ENCODE results near the gene KRTAP4-12. TPM values are rescaled to one million over a fixed set of nuclear protein-coding genes. Genes with fewer than 3 reads are reported as not detected.
"Not testable (repeated sequence)": the region's sequence is repeated elsewhere in the genome, so short reads cannot be mapped to it uniquely, and the experiment has no call there.

Gene KRTAP4-12
- polyA plus RNA-seq (2013), result not detected

- CTCF ChIA-PET, result interaction anchor here (1.1 kb wide), 1 partner anchor 10 kb away, joined by 3 read pairs; no protein-coding TSS in a partner anchor
- POLR2A ChIA-PET, result not testable (repeated sequence)
Measured at GRCh38 chr17:41123991-41124371, at the start of gene KRTAP4-12. Gene KRTAP4-12, minus strand, starts transcription at chr17:41124182. Its CDS starts 60 bp downstream, at chr17:41124122.

GRCh38 chr17:41171886-41172285 is 47.9 kb upstream of the KRTAP4-12 start:
- no peak for DNase-seq
- Histone ChIP-seq H3K9me3 (ENCODE audit: control extremely low read depth in 1 of 5, control insufficient read depth in 4 of 5, insufficient read depth in 2 of 5, low read depth in 1 of 5, low read length in 4 of 5) (no peaks in the 10 kb centered on the region), H3K27ac (ENCODE audit: insufficient read depth in 1 of 2, low read depth in 1 of 2, low read length in 2 of 2, poor library complexity in 1 of 2, severe bottlenecking in 2 of 2) (no peak overlapping the region), H3K36me3 (ENCODE audit: control insufficient read depth in 4 of 4, insufficient read depth in 4 of 4, low read length in 3 of 4) (no peaks in the 10 kb centered on the region), H3K27me3 (replicated peaks in 2 of 5; ENCODE audit: control insufficient read depth in 4 of 5, insufficient read depth in 5 of 5, low read length in 4 of 5) (no peaks in the 10 kb centered on the region), H3K4me3 (ENCODE audit: control insufficient read depth in 1 of 7, extremely low read depth in 1 of 7, insufficient read depth in 4 of 7, low read depth in 2 of 7, low read length in 6 of 7) (no peak overlapping the region), H3K4me1 (ENCODE audit: control extremely low read depth in 1 of 4, control insufficient read depth in 4 of 4, insufficient read depth in 4 of 4, low read length in 3 of 4) (peaks cover 0 to 3% (median 0%) of the 10 kb centered on the region in 4 experiments)
- no CpG with 5 or more reads among the region's 2 CpGs for WGBS (ENCODE audit: insufficient coverage)
- POLR2A ChIA-PET, result no interaction called here
- CTCF ChIA-PET, result no interaction called here

More at GRCh38 chr17:41123991-41124371, at the start of gene KRTAP4-12:
- H3K36me3 ChIP-seq (ENCODE audit: control insufficient read depth in 4 of 4, insufficient read depth in 4 of 4, low read length in 3 of 4); H3K27me3 ChIP-seq (replicated peaks in 2 of 5; ENCODE audit: control insufficient read depth in 4 of 5, insufficient read depth in 5 of 5, low read length in 4 of 5); H3K4me3 ChIP-seq (ENCODE audit: control insufficient read depth in 1 of 7, extremely low read depth in 1 of 7, insufficient read depth in 4 of 7, low read depth in 2 of 7, low read length in 6 of 7); H3K27ac ChIP-seq (ENCODE audit: insufficient read depth in 1 of 2, low read depth in 1 of 2, low read length in 2 of 2, poor library complexity in 1 of 2, severe bottlenecking in 2 of 2): not testable (repeated sequence)
- DNase-seq, result peak in 1 of 3 donors; percentile 26
- WGBS (ENCODE audit: insufficient coverage), result 100% methylated on average over 2 of the region's 3 CpGs
- Histone ChIP-seq H3K9me3 (ENCODE audit: control extremely low read depth in 1 of 5, control insufficient read depth in 4 of 5, insufficient read depth in 2 of 5, low read depth in 1 of 5, low read length in 4 of 5) (peaks cover 0 to 15% (median 0%) of the 10 kb centered on the region in 5 experiments), H3K4me1 (ENCODE audit: control extremely low read depth in 1 of 4, control insufficient read depth in 4 of 4, insufficient read depth in 4 of 4, low read length in 3 of 4) (peaks cover 0 to 27% (median 15%) of the 10 kb centered on the region in 4 experiments)

- Histone ChIP-seq H3K9me3 (ENCODE audit: control extremely low read depth in 1 of 5, control insufficient read depth in 4 of 5, insufficient read depth in 2 of 5, low read depth in 1 of 5, low read length in 4 of 5) (peaks cover 0 to 1% (median 0%) of the 10 kb centered on the region in 5 experiments), H3K4me3 (ENCODE audit: control insufficient read depth in 1 of 7, extremely low read depth in 1 of 7, insufficient read depth in 4 of 7, low read depth in 2 of 7, low read length in 6 of 7) (no peak within 1 kb of the TSS), H3K27ac (ENCODE audit: insufficient read depth in 1 of 2, low read depth in 1 of 2, low read length in 2 of 2, poor library complexity in 1 of 2, severe bottlenecking in 2 of 2) (no peak within 1 kb of the TSS), H3K36me3 (ENCODE audit: control insufficient read depth in 4 of 4, insufficient read depth in 4 of 4, low read length in 3 of 4) (no peaks in the 10 kb centered on the region), H3K27me3 (replicated peaks in 2 of 5; ENCODE audit: control insufficient read depth in 4 of 5, insufficient read depth in 5 of 5, low read length in 4 of 5) (no peaks in the 10 kb centered on the region), H3K4me1 (ENCODE audit: control extremely low read depth in 1 of 4, control insufficient read depth in 4 of 4, insufficient read depth in 4 of 4, low read length in 3 of 4) (no peaks in the 10 kb centered on the region)
- no CpG with 5 or more reads among the region's 1 CpG for WGBS (ENCODE audit: insufficient coverage)
- CTCF ChIA-PET, result no interaction called here
- POLR2A ChIA-PET, result no interaction called here
- no peak for DNase-seq
Measured at GRCh38 chr17:41168121-41168520, 44.1 kb upstream of the KRTAP4-12 start, which contains the start of gene KRTAP4-3. Gene KRTAP4-3, minus strand, starts transcription at chr17:41168221. Its CDS starts 49 bp downstream, at chr17:41168172.

- ChIA-PET POLR2A (no interaction called here), CTCF (no interaction called here)
- Histone ChIP-seq H3K4me1 (ENCODE audit: control extremely low read depth in 1 of 4, control insufficient read depth in 4 of 4, insufficient read depth in 4 of 4, low read length in 3 of 4) (no peaks in the 10 kb centered on the region), H3K36me3 (ENCODE audit: control insufficient read depth in 4 of 4, insufficient read depth in 4 of 4, low read length in 3 of 4) (no peaks in the 10 kb centered on the region), H3K27me3 (replicated peaks in 2 of 5; ENCODE audit: control insufficient read depth in 4 of 5, insufficient read depth in 5 of 5, low read length in 4 of 5) (no peaks in the 10 kb centered on the region), H3K27ac (ENCODE audit: insufficient read depth in 1 of 2, low read depth in 1 of 2, low read length in 2 of 2, poor library complexity in 1 of 2, severe bottlenecking in 2 of 2) (no peak overlapping the region), H3K4me3 (ENCODE audit: control insufficient read depth in 1 of 7, extremely low read depth in 1 of 7, insufficient read depth in 4 of 7, low read depth in 2 of 7, low read length in 6 of 7) (no peak overlapping the region), H3K9me3 (ENCODE audit: control extremely low read depth in 1 of 5, control insufficient read depth in 4 of 5, insufficient read depth in 2 of 5, low read depth in 1 of 5, low read length in 4 of 5) (peaks cover 0 to 1% (median 0%) of the 10 kb centered on the region in 5 experiments)
- 96% methylated on average over 7 of the region's 7 CpGs for WGBS (ENCODE audit: insufficient coverage)
- DNase-seq, result no peak
Measured at GRCh38 chr17:41167561-41167960, 43.6 kb upstream of the KRTAP4-12 start.

- POLR2A ChIA-PET, result no interaction called here
Measured at GRCh38 chr17:41163828-41164227, 39.8 kb upstream of the KRTAP4-12 start.

GRCh38 chr17:41160648-41161047 is 36.7 kb upstream of the KRTAP4-12 start, which contains the start of gene KRTAP4-4:
Gene KRTAP4-4, minus strand, starts transcription at chr17:41160748. Its CDS starts 57 bp downstream, at chr17:41160691.
- no peak for DNase-seq
- Histone ChIP-seq H3K4me3 (ENCODE audit: control insufficient read depth in 1 of 7, extremely low read depth in 1 of 7, insufficient read depth in 4 of 7, low read depth in 2 of 7, low read length in 6 of 7) (no peak within 1 kb of the TSS), H3K9me3 (ENCODE audit: control extremely low read depth in 1 of 5, control insufficient read depth in 4 of 5, insufficient read depth in 2 of 5, low read depth in 1 of 5, low read length in 4 of 5) (no peaks in the 10 kb centered on the region), H3K27me3 (replicated peaks in 2 of 5; ENCODE audit: control insufficient read depth in 4 of 5, insufficient read depth in 5 of 5, low read length in 4 of 5) (no peaks in the 10 kb centered on the region), H3K4me1 (ENCODE audit: control extremely low read depth in 1 of 4, control insufficient read depth in 4 of 4, insufficient read depth in 4 of 4, low read length in 3 of 4) (no peaks in the 10 kb centered on the region), H3K36me3 (ENCODE audit: control insufficient read depth in 4 of 4, insufficient read depth in 4 of 4, low read length in 3 of 4) (no peaks in the 10 kb centered on the region), H3K27ac (ENCODE audit: insufficient read depth in 1 of 2, low read depth in 1 of 2, low read length in 2 of 2, poor library complexity in 1 of 2, severe bottlenecking in 2 of 2) (no peak within 1 kb of the TSS)
- WGBS (ENCODE audit: insufficient coverage), result no CpG with 5 or more reads among the region's 1 CpG
- ChIA-PET POLR2A (no interaction called here), CTCF (interaction anchor here (2.2 kb wide), 1 partner anchor 9 kb away, joined by 5 read pairs; no protein-coding TSS in a partner anchor)

More at GRCh38 chr17:41163828-41164227, 39.8 kb upstream of the KRTAP4-12 start:
- DNase-seq, result no peak
- Histone ChIP-seq H3K4me1 (ENCODE audit: control extremely low read depth in 1 of 4, control insufficient read depth in 4 of 4, insufficient read depth in 4 of 4, low read length in 3 of 4) (no peaks in the 10 kb centered on the region), H3K9me3 (ENCODE audit: control extremely low read depth in 1 of 5, control insufficient read depth in 4 of 5, insufficient read depth in 2 of 5, low read depth in 1 of 5, low read length in 4 of 5) (peaks cover 0 to 1% (median 0%) of the 10 kb centered on the region in 5 experiments), H3K4me3 (ENCODE audit: control insufficient read depth in 1 of 7, extremely low read depth in 1 of 7, insufficient read depth in 4 of 7, low read depth in 2 of 7, low read length in 6 of 7) (no peak overlapping the region), H3K27ac (ENCODE audit: insufficient read depth in 1 of 2, low read depth in 1 of 2, low read length in 2 of 2, poor library complexity in 1 of 2, severe bottlenecking in 2 of 2) (no peak overlapping the region), H3K27me3 (replicated peaks in 2 of 5; ENCODE audit: control insufficient read depth in 4 of 5, insufficient read depth in 5 of 5, low read length in 4 of 5) (no peaks in the 10 kb centered on the region), H3K36me3 (ENCODE audit: control insufficient read depth in 4 of 4, insufficient read depth in 4 of 4, low read length in 3 of 4) (no peaks in the 10 kb centered on the region)
- WGBS (ENCODE audit: insufficient coverage), result 94% methylated on average over 3 of the region's 7 CpGs
- CTCF ChIA-PET, result no interaction called here

GRCh38 chr17:41160190-41160589 is 36.2 kb upstream of the KRTAP4-12 start:
- DNase-seq; H3K27me3 ChIP-seq (replicated peaks in 2 of 5; ENCODE audit: control insufficient read depth in 4 of 5, insufficient read depth in 5 of 5, low read length in 4 of 5); POLR2A ChIA-PET; H3K4me1 ChIP-seq (ENCODE audit: control extremely low read depth in 1 of 4, control insufficient read depth in 4 of 4, insufficient read depth in 4 of 4, low read length in 3 of 4); H3K4me3 ChIP-seq (ENCODE audit: control insufficient read depth in 1 of 7, extremely low read depth in 1 of 7, insufficient read depth in 4 of 7, low read depth in 2 of 7, low read length in 6 of 7); H3K9me3 ChIP-seq (ENCODE audit: control extremely low read depth in 1 of 5, control insufficient read depth in 4 of 5, insufficient read depth in 2 of 5, low read depth in 1 of 5, low read length in 4 of 5); H3K36me3 ChIP-seq (ENCODE audit: control insufficient read depth in 4 of 4, insufficient read depth in 4 of 4, low read length in 3 of 4); H3K27ac ChIP-seq (ENCODE audit: insufficient read depth in 1 of 2, low read depth in 1 of 2, low read length in 2 of 2, poor library complexity in 1 of 2, severe bottlenecking in 2 of 2): not testable (repeated sequence)
- CTCF ChIA-PET, result interaction anchor here (2.2 kb wide), 1 partner anchor 10 kb away, joined by 5 read pairs; no protein-coding TSS in a partner anchor
- WGBS (ENCODE audit: insufficient coverage), result 96% methylated on average over 2 of the region's 3 CpGs
